ENCODE measurements around the gene WWTR1.

The WWTR1 gene

DNA sequence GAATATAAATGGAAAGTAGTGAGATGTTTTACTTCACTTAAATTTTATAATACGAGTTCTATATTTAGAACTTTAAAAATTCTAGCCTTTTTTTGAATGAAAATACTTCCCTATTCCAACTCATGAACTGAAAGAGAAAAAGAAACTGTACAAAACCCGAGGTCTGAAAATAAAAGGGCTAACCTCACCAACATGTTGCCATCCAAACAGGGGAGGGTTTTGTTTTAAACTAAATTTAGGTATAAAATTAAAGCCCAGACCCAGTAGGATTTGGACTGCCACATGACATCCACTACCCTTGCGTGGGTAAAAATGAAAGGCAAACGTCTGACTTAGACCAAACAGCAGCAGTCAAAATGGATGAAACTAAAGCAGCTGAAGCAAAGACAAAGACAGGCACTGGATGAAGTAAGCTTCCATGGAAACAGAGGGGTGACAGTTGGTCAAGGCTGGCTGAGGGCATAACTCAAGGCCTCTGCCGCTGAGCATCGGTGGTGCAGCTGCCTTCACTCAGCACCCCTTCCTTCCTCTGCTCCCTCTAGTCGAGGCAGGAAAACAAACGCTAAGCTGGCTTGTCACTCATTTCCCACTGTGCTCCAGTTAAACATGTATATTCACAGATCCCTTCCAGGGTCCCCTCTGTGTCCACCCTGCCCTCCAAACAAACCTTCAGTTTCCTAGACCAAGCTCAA lies 125.2 kb downstream of the WWTR1 start:
- DNase-seq (ENCODE audit: low spot score), result no peak

DNA sequence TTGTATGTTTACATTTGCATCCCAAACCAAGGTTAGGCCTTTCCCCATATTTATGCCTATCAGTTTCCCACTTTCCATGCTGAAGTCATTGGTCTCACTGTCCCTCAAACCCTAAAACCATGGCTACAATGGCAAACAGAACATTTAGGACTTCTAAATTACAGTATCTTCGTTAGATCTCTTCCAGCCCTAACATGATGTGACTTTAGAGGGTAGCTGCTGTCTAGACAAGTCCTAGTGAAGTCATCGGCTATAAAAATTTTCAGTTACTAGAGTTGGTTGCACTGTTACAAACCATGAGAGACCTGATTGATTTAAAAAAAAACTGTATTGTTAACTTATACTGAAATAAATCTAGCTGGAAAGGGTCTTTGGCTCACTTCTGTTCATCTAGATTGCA lies 128.7 kb downstream of the WWTR1 start:
- DNase-seq (ENCODE audit: low spot score), result no peak

DNA sequence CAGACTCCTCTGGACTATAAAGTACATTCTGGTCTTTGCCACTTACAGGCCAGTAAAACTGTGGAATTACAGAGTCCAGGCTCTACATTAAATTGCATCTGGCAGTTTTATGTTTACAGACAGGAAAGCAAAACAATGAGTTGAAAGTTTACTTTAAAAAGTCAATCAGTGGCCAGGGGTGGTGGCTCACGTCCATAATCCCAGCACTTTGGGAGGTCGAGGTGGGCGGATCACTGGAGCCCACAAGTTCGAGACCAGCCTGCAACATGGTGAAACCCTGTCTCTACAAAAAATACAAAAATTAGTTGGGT lies 129.5 kb downstream of the WWTR1 start:
- no peak for DNase-seq (ENCODE audit: low spot score)

DNA sequence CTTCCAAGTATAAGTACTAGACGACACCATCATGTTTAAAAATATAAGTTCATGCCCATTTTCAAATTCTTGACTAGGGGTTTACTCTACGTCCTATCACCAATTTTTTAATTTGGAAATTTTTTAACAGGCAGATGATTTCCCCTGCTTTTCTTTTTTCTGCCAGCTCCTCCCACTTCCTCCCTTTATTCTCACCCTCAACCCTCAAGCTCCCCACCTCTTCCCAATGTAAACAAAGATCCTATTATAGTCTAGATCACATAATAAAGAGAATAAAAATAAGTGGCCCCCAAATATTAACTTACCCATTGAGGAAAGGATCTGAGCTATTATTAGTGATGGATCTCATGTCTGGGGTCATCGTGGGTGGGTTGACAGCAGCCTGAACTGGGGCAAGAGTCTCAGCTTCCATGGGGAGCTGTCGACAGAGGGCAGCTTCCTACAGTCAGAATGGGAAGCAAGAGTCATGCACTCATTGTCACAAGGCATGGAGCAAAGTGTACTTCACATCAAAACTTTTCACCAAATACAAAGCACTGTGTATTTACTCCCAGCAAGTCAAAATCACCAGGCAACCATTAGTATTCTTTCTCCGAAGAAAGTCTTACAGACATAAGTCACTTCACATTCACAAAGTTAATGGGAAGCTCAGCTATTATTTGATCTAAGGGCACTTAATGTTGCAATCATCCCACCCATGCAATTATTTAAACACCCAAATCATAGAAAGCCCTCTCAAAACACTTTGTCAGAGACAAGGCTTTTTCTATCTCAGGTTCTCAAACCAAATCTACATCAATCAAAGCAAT lies 130.1 kb downstream of the WWTR1 start:
- no peak for DNase-seq (ENCODE audit: low spot score)

DNA sequence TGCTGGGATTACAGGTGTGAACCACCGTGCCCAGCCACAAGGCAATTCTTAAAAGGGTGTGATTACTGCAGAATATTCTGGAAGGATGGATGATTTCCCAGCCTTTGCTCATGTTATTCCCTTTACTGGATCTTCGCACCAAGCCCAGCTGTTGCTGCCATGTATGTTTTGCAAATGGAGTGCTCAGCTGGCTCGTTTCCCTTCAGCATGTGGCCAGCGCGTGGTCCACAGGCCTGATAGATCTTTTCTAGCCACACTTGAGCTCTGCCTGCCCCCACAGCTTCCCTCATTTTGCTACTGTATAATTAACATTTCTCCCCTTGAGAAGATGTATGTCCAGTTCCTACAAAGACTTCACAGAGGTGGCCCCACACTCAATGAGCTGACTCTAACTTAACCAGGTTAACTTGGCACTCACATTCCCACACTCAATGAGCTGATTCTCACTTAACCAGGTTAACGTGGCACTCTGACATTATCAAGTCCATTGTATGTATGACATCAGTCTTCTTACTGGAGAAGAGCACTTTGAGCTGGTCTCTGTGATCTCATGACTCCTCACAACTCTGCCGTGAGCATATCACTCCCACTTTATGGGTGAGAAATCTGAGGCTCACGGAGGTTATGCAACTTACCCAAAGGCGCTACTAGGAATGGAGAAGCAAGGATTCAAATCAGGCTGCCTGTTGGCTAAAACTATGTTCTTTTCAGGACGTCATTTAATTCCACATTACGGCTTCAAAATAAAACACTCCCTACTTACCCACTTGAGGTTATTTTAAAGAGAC lies 134.1 kb downstream of the WWTR1 start:
- no peak for DNase-seq (ENCODE audit: low spot score)

DNA sequence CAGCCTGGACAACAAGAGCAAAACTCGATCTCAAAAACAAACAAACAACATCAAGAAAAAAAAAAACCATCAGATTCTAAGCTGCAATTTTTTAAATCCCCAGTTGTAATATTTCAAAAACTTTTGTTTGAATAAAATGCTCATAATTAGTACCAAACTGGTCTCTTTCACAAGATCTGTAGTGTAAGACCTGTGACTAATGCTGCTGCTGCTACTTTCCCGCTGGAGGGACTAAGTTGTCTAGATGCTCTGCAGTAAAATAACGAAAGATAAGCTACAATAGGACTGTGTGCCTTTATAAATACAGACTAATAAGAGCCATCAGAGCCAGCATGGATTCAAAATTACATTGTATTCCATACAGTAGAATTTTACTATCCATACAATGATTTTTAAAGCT lies 137.9 kb downstream of the WWTR1 start:
- DNase-seq (ENCODE audit: low spot score), result no peak

DNA sequence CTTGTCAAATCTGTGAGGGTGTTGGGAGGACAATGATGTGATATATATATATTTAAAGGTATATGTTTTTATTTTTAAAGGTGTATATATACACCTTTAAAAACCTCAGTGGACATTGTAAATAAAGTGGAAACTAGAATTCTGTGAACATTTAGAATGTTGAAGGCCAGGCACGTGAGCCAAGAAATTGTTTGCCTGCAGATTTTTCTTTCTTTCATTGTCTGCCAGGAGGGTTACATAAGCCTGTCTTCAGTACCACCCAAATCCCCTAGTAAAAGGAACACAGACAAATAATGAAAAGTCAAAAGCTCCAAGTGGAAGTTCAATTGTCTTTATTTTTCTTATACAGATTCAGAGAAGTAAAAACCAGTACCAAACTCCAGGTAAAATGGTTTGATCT lies 140.9 kb downstream of the WWTR1 start:
- no peak for DNase-seq (ENCODE audit: low spot score)

DNA sequence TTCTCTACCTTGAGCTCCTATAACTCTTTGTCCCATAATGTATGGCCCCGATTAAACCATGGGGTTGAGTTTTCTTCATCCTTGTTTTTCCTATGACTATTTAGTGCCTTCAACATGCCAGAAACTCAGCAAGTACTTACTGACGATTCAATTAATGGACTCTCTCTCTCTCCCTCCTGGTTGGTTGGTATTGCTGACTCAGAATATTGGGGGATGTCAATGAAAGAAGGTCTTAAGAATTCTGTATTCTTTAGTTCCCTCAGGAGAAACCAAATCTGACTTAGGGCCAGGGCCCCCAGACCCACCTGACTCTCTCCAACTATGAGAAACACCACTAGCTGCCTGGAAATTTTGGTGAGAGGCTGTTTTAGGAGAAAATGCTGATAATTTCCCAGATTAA lies 142.6 kb downstream of the WWTR1 start:
- DNase-seq (ENCODE audit: low spot score), result no peak

DNA sequence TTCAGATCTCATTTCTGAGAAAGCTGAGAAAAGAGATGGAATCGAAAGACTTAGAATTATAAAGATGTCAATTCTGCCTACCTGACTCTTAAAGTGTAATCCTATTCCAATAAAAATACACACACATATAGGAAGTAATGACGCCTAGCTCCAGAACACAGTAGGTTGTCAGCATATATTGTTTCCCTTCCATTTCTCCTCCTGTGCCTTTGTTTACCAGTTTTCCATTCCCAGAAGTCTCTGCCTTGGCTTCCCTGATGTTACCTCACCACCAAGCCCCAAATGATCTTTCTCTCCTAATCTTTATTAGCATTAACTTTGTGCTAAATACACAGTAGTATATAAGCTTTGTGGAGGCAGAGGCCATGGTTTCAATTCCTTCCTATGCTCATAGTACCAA lies 143.4 kb downstream of the WWTR1 start:
- no peak for DNase-seq (ENCODE audit: low spot score)

DNA sequence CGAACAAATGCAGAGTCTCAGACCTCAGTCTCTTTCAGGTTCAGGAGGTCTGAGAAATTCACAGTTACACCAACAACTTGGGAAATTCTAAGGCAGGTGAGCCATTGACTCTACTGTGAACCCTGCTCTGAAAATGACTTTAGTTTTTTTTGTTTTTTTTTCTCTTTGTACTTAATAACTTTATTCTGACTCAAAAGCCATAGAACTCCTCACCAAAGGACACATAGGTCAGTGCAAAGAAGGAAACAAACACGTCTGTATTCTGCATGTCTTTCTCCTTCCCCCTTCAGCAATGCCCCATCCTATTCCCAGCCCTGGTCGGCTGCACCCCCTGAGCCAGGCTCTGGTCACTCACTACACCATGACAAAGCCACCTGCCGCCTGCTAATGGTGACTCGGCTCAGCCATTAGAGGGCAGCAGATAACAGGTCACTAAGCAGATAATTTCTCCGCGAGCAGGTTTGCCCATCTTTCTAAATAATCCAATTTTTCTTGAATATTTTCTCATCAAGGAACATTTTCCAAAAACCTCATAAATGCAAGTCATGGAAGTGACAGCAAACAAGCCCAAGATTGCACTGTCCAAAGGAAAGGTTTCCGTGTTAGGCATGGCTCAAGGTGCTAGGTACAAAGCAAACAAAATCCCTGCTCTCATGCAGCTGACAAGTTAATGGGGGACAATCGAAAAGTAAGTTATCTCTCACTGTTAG lies 145.6 kb downstream of the WWTR1 start:
- no peak for DNase-seq (ENCODE audit: low spot score)

DNA sequence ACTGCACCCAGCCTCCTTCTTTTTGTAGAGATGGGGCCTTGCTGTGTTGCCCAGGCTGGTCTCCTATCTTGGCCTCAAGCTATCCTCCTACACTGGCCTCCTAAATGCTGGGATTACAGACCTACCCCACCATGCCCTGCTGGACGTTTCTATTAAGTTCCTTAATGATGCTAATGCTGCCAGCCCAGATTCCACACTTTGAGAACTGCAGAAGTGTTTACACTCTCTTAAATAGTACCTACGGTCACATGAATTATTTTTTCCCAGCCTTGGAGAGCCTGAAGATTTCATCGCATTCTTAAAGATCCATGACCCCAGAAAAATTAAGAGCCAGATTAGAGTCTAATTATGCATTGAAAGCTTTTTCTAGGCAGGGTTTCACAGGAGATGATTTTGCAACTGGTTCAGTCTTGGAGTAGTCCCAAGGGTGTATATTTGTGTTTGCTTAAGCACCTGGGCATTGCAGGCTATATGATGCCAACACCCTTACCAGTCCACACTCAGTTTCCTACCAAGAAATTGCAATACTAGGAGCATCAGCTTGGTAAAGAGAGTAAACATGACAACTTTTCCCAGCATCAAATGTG lies 146.7 kb downstream of the WWTR1 start:
- no peak for DNase-seq (ENCODE audit: low spot score)

DNA sequence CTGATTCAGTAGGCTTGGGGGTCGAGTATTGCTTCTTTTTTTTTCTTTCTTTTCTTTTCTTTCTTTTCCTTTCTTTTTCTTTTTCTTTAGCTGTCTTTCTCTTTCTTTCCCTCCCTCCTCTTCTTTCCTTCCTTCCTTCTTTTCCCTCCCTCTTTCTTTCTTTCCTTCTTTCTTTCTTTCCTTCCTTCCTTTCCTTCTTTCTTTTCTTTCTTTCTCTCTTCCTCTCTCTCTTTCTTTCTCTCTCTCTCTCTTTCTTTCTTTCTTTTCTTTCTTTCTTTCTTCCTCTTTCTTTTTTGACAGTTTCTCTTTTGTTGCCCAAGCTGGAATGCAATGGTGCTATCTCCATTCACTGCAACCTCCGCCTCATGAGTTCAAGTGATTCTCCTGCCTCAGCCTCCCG lies 147.3 kb downstream of the WWTR1 start:
- DNase-seq (ENCODE audit: low spot score), result no peak

DNA sequence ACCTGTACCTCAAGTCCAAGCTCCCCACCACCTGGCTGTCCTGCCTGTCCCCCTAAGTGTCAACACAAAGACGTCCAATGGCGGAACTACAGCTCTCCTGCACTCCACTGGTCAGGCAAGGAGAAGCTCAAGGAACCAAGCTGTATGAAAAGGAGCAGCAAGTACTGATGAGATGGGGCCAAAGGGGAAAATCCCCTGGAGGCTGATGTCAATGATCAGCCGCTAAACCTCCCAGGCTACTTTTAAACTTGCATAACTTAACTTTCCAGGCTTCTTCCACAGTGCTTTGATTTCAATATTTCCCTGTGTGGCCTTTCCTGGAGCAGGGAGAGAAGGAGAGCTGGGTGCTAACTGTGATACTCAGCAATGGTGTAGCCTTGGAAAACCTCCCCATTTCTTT lies 148.3 kb downstream of the WWTR1 start:
- DNase-seq (ENCODE audit: low spot score), result no peak

DNA sequence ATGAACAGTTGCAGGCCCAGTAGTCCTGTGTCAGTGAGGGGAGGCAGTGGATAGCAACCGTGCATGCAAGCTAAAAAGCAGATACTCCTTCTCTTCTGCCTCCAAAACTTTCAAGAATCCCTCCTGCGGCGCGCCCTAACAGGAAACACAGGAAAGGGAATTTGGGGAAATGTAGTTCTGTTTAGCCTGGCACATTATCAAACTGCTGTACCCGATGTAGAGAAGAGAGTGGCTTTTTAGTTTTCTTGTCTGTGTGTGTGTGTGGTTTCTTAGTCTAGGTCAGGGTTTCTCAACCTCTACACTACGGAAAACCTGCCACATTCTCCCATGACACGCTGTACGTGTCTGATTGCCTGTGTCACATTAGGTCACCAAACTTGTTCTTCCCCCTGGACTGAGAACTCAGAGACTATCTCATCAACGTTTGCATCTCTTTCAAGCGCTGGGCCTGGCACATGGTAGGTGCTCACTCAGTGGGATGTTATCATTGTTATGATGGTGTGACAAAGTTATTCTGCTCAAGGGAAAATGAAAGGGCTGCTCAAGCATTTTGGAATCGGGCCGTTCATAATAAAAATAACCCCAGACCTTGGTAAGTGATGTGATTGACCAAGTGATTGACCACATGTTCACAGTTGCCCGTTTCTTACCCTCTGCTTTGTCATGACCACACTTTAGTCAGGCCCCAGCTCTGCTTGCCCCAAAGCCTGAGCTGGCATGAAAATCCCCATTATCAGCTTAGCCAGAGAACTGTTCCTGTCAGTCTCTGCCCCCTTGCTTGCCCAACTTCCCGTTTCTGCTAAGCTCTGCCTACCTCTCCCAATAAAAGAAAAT lies 150.1 kb downstream of the WWTR1 start:
- DNase-seq (ENCODE audit: low spot score), result no peak

DNA sequence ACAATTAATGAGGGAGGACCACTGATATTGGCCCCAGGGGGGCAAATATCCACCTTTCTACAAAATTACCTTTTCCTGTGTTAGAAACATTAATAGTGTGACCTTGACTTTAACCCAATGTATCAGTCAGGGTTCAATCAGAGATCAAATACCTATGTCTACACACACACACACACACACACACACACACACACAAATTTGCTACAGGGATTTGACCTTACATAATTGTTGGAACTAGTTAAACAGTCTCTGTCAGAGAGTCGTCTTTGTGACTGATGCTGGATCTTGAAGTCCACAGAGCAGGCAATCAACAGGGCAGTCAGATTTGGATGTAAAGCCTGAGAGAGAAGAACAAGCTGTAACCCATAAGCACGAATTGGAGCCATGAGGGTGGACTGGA lies 150.9 kb downstream of the WWTR1 start:
- DNase-seq (ENCODE audit: low spot score), result no peak

DNA sequence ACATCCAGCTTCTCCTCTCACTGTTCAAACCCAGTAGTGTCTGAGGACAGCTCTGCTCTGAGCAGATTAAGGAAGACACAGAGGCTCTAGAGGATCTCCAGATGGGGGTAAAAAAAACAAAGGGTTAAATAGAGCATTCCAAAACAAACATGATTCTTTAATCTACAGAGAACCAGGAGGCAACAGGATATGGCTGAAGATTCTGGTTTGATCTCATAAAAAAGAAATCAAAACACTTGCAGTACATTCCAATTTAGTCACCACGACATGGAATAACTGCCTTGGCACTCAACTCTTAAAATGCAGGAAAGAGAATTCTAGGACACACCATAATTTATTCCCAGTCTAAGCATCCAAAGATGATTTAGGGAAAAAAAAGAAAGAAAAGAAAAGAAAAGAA lies 151.3 kb downstream of the WWTR1 start:
- DNase-seq (ENCODE audit: low spot score), result no peak

DNA sequence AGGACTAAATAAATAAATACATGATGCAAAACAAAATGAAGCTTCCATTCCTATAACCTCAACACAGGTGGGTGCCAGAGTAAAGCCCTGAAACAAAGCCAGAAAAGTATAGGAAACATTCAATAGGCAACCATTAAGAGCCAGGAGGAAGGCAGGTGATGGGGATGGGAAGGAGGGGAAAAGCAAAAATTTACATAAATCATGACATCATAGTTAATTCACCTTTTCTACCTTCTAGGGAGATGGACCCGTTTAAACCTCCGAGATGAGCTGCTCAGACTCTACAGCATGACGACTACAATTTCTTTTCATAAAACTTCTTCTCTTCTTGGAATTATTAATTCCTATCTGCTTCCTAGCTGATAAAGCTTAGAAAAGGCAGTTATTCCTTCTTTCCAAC lies 155.4 kb downstream of the WWTR1 start:
- DNase-seq (ENCODE audit: low spot score), result no peak

DNA sequence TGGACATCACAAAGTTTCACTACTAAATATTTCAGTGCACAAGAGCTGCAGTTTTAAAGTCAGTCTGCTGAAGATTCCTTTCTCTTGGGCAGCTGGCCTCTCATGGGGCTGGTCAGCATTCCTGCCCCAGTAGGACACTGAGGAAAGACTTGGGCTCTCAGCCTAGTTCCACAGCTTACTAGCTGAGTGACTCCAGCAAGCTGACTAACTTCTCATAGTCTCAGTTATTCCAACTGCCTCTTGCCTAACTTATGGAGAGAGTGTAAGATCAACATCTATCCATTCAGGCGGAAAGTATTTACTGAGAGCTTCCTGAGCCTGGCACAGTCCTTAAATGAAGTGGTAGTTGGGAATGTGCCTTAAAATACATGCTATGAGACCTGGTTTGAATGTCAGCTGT lies 156.3 kb downstream of the WWTR1 start:
- no peak for DNase-seq (ENCODE audit: low spot score)

DNA sequence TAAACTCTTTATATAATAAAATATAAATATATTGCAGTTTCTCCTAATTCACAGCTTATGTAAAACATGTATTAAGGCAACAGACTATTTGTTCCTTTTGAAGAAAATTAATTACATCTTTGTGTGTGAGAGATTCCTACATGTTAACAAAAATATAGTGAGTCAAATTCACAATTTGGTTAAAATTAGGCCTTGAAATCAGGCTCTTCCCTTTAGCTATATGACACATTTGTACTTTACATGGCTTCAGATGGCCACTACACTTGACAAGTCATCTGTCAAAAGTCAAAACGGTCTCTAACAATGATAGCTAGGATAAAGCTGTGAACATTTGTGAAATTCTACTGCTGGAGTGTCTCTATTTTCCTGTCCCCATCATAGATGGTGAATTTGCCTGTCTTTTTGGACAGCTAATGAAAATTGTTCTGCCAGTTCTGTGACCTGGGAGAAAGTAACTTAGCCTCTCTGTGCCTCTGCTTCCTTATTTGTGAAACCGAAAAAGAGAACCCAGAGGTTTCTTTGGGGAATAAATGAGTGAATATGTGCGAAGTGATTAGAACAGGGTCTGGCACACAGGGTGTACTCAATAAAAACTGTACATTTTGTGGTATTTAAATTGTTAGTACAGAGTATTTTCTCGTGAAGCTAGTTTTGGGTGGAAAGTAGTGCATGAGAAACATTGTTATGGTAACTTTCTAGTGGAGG lies 159.7 kb downstream of the WWTR1 start:
- no peak for DNase-seq (ENCODE audit: low spot score)

DNA sequence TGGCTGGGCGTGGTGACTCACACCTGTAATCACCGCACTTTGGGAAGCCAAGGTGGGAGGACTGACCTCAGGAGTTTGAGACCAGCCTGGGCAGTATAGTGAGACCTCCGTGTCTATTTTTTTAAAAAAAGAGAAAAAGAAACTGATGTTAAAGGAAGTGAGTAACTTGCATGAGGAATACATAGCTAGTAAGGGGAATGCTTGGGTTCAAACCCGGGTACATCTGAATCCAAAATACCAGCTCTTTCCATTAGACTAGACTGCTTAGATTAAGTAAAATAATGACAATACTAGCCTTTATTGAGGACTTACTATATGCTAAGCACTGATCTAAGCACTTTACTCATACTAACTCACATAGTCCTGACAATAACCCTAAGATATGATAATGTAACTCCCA lies 160.9 kb downstream of the WWTR1 start:
- no peak for DNase-seq (ENCODE audit: low spot score)

Measured in hematopoietic multipotent progenitor cell treated with erythropoietin and hydrocortisone succinate and interleukin-3 and kit ligand, for 17 days (in vitro differentiated cells).